HG03442 (cell line): ENCODE data around the gene TMX4.
A peak's percentile ranks its signal among the peaks of the same experiment; 100 is the strongest.
"Not testable (repeated sequence)": the region's sequence is repeated elsewhere in the genome, so short reads cannot be mapped to it uniquely, and the experiment has no call there.

Experiments used
- ATAC-seq: cut with Tn5 transposase; IDR thresholded peaks from one replicate; pipeline ENCODE4 v1.9.1; 2021; ENCODE audit warnings: mild to moderate bottlenecking, moderate library complexity; ENCODE audit not compliant: unreplicated experiment

TMX4 gene

DNA sequence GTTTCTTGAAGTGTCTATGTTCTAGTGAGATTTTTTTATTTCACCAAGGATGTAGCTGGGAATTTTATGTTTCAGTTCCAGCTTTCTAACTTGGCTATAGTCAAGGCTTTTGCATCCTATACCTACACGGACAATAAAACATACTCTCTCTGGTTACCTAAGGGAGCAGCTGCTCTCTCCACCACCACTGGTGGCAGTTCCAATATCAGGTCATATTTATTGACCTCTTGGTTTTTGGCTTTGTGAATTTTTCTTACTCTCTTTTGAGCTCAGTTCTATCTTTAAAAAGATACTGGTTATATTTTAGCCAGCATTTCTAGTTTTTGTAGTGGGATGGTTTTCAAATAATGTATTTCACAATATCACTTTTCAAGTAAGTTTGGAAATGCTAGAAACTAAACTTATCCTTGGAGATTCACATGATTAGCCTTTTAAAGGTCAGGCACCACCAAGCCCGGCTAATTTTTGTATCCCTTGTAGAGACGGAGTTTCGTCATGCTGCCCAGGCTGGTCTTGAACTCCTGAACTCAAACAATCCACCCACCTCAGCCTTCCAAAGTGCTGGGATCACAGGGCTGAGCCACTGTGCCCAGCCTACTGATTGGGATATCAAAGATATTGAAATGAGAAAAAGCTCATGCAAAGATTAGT lies 44.7 kb downstream of the TMX4 start:
- ATAC-seq: no peak

DNA sequence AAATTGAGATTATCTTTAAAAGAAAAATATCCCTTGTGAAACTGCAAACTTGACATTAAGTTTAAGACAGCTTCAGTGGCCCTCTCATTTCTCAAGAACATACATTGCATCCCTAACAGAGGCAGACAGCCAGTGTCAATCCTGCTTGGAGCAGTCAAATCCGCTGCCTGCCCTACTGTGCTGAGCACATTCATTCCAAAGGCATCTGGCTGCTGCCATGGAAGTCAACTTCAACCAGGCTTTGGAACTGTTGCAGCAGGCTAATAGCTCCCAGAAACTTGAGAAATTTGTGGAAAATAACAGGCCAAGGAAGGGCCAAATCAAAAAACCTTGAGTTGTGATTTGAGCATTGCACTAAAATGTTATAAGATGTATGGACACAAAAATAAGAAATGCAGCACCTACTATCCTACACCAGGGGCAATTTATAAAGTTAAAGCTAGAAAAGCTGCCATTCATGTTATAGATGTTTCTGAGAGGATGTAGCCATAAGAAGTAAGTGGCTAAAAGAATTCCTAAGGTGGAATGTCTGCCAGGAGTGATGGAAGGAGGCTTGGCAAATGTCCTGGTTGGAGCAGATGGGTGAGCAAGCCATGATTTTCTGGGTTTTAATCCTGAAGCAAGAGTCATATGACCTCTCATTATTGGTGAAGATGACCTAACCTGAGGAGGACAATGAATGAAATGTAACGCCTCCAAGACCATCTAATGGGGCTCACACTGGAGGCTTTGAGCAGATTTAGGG lies 47.9 kb downstream of the TMX4 start:
- no peak for ATAC-seq

DNA sequence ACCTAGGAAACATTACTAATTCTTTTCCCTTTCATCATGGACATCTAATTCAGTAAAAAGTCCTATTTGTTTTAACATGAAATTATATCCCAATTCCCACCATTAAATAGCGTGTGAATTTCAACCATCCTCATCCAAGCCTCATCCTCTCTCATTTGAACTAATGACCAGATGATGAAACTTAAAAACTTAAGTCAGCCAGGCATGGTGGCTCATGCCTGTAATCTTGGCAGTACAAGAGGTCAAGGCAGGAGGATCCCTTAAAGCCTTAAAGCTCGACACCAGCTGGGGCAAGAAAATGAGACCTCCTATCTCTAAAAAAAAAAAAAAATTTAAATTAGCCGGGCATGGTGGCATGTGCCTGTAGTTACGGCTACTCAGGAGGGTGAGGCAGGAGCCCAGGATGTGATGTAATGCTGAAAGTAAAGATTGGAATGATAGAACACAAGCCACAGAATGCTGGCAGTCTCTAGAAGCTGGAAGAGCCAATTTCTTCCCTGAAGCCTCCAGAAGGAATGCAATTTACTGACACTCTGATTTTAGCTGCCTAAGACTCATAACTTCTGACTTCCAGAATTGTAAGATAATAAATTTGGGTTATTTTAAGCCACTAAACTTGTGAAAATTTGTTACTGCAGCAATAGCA lies 52.2 kb downstream of the TMX4 start:
- ATAC-seq: no peak

DNA sequence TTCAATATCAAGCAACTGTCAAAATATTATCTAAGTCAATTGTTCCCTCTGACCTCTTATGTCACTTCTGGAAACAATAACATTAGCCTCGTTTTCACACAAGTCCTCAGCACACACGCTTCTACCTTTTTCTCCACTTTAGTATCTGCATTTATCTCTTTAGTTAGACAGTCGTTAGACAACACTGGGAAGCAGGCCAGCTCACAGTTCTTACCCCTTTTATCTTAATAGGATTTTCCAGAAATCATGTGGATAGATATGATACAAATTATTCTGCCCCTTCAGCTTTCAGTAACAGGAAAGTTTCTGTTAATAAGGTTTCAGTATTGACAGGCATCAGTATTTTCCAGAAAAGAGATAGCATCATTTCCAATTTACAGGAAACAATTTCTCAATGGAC lies 53.4 kb downstream of the TMX4 start:
- no peak for ATAC-seq

DNA sequence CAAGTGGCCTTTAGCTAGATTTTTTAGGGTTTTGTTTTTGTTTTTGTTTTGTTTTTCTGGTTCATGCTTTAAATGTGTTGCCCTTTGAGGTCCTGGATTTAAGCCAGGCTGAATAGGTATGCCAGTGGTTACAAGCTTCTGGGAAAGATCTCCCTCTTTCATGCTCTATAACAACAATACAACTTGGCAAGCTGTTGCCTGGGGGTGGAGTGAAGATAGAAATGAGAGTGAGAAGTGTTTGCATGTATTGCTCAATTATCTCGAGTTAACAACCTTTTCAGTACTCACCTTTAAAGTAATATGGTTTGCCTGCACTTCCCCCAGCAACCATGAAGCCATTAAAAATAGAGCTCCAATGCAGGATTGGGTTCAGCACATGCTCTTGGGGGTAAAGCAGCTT lies 60.1 kb downstream of the TMX4 start:
- ATAC-seq: no peak

DNA sequence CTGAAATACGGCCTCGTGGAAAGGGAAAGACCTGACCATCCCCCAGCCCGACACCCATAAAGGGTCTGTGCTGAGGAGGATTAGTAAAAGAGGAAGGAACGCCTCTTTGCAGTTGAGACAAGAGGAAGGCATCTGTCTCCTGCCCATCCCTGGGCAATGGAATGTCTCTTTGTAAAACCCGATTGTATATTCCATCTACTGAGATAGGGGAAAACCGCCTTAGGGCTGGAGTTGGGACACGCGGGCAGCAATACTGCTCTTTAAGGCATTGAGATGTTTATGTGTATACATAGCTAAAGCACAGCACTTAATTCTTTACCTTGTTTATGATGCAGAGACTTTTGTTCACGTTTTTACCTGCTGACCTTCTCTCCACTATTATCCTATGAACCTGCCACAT lies 63.0 kb downstream of the TMX4 start:
- ATAC-seq: not testable (repeated sequence)

DNA sequence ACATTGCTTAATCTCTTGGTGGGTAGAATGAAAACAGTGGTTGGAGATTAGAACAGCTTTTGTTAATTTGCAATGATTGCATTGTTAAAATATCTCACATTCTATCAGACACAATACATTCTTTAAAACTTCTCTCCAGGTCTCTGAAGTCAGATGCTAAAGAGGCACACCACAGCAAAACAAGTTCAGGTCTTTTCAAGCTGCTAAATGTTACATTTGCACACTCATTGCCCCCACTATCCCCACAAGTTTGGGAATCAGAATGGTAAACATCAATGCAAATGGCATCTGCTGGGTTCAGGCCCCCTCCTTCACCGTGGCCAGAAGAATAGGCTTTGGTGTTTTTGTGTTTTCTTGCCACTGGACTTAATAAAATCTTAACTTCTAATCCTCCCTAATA lies 69.2 kb downstream of the TMX4 start:
- no peak for ATAC-seq

DNA sequence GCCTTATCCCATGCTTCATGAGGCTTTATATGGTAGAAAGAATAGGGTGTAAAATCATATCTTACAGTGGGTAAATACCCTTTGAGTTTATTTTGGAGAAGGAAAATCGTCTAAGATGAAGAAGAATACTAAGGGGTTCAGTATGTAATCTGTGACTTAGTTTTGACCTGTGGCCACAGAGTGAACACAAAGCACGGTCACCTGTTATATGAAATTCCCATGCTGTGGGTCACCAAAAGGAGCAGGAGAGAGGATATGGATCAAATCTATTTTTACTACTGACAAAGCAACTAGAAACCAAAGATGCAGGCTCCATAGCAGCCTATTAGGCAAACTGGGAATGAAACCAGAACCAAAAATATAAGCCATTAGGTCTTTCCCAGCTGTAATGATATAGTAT lies 75.7 kb downstream of the TMX4 start:
- no peak for ATAC-seq

DNA sequence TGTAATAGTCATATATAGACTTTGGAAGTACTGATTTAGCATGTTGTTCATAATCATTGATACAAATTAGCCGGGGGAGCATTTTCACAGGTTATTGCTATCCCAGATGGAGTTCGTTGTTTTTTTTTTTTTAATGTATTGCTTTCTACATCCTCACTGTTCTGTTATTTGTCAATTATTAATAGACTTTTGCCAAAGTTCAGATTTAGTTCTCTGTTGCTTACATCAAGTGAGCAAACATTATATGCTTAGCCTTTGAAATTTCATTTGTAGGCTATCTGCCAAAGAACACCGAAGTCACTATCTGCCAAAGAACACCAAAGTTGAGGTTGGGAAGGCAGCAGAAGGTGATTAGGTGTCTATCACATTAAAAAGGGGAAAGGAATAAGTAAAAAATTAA lies 79.2 kb downstream of the TMX4 start, which contains the start of gene HAO1:
TSS of gene HAO1 (minus strand) at position 118 of the 400 bp plus-strand sequence. CDS start at position 82, 36 bp downstream.
- ATAC-seq: no peak

DNA sequence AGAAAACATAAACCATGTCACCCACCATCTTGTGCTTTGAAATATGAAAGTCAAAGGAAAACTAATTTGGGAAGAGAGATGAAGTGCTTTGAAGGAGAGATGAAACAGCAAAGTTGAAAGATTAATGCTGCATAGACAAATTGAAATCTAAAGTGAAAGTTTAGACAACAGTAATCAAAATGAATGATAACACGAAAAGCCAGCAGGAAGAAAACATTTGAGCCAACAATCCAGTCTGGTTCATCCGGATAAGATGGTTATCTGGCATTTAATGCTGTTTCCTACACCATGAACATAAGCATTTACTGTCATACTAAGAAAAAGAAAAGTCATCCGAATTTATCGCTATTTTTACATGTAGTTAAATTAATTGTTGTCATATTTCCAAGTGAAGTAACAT lies 79.9 kb downstream of the TMX4 start:
- ATAC-seq: no peak

DNA sequence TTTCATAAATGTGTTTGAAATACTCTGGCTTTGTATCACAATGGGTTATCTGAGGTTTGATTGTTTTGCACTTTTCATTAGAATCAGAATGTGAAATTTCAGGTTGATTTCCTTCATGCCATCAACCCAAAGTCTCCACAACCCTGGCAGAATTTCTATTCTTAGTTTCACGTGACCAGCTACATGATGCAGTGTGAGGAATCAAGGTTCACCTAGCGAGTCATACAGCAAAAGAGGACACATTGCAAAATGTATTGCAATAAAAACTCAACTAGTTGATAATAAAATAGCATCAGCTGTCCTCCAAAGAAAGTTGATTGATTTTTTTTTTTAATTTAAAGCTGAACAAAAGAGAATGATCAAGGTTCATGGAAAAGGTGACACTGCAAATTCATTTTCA lies 81.5 kb downstream of the TMX4 start:
- ATAC-seq: no peak

DNA sequence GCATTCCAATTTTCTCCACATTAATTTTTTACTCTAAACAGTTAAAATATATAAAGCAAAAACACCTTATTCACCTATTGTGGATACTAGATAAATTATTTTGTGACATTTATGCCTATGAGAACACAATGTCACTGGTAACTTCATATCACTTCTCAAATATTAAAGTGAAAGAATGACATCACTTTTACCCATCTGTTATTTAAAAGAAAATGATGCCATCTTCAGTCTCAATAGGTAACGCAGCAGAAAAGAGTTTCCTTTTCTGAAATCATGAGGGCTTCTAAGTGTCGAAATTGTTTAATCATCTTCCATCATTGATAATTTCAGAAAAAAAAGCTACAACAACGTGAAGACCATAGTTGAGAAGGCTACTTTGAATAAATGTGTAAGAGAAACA lies 82.2 kb downstream of the TMX4 start:
- ATAC-seq: no peak

DNA sequence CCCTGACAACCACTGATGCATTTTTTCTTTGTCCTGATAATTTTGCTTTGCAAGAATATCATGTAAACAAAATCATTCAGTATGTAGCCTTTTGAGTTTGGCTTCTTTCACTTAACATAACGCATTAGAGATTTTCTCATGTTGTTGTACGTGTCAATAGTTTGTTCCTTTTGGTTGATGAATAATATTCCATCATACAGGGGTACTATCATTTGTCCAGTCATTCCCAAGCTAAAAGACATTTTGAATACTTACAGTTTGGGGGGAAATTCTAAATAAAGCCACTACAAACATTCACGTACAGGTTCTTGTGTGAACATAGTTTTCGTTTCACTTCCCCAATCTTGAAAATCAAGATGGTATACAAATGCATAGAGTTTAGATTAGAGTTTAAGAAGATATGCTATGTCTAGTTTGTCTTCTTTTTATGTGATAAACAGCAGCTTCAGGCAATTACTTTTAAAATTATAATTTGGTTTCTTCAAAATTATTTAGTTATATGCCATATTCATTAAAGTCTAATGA lies 84.5 kb downstream of the TMX4 start:
- ATAC-seq: peak; percentile 63

DNA sequence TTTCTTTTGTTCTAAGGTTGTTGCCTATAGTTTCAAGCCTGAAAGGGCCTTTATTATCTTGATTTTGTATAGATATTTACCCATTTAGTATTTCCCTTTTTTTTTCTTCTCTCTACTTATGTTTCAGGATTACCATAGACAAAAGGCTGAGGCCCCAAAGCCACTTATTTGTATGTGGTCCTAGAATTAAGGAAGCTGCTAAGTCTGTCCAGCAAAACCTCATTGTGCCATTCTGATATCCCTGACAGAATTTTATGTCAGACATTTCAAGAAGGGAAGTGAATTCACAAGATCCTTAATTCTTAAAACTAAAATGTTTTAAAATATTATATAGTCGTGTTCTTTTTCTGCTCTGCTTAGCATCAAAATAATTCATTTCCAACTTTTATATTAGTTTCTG lies 86.2 kb downstream of the TMX4 start:
- no peak for ATAC-seq

DNA sequence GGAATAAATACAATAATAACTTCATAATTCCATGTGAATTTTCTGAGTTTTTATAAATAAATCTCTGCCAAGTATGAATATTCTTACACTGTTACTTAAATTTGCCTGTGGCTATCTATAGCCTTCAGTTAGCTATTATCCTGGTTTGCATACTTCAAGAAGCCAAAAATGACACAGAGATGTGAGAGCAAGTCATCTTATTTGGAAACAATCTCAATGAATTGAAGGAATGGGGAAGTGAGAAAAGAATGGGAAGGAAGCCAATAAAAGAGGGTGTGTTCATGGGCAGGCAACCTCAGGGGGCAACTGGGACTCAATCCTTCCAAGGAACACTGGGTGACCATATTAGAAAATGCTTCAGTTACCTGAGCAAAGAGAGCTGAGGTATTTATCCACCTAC lies 89.2 kb downstream of the TMX4 start:
- ATAC-seq: no peak
